SK-MEL-5 (cell line): Measurements from ENCODE around the gene PCYT2. TPM values are rescaled to one million over a fixed set of nuclear protein-coding genes. Genes with fewer than 3 reads are reported as not detected.
"Not testable (repeated sequence)": the region's sequence is repeated elsewhere in the genome, so short reads cannot be mapped to it uniquely, and the experiment has no call there.

Experiments used
- DNase-seq: peaks from one replicate; pipeline ENCODE4 v3.0.0-alpha.2; 2016; ENCODE audit warnings: low read depth, low spot score
- in situ Hi-C: cut with HindIII; loops from 2 replicates; pipeline ENCODE4 v1.10.0; 2016; ENCODE audit warnings: low sequenced_read_pairs, high pct_unique_total_duplicates, low pct_unique_long_range_greater_than_20kb
- polyA plus RNA-seq, 2 experiments: library from polyadenylated mRNA; depleted of rRNA; stranded (reverse); fragments of >200 nt; gene quantifications; 2 replicates each; pipeline ENCODE4 v1.2.3, GENCODE V29; 2015
- total RNA-seq: library from RNA; depleted of rRNA; stranded (reverse); fragments of >200 nt; shearing (Covaris generic); gene quantifications from 2 replicates; pipeline ENCODE4 v1.2.3, GENCODE V29; 2014; rRNA removed

Gene PCYT2
- total RNA-seq: 86.6 and 105 TPM in 2 replicates
- polyA plus RNA-seq (2015; cell fraction: cytosol; rRNA removed): 96.6 and 114 TPM in 2 replicates
- polyA plus RNA-seq (2015; cell fraction: nucleus; rRNA removed): 274 and 320 TPM in 2 replicates

- DNase-seq: peak; percentile 96
- in situ Hi-C loops: no loop called here
Measured at GRCh38 chr17:81911277-81911961, at the start of gene PCYT2. PCYT2 (minus strand) TSS chr17:81911399; CDS start chr17:81911355, 44 bp downstream.

- in situ Hi-C loops: no loop called here
- no peak for DNase-seq
Measured at GRCh38 chr17:81960130-81960958, 49.1 kb upstream of the PCYT2 start.

- in situ Hi-C loops: no loop called here
- peak; percentile 78 for DNase-seq
Measured at GRCh38 chr17:81959362-81960129, 48.3 kb upstream of the PCYT2 start.

GRCh38 chr17:81958633-81959342 is 47.6 kb upstream of the PCYT2 start:
- in situ Hi-C loops: no loop called here
- DNase-seq: no peak

GRCh38 chr17:81957691-81958432 is 46.7 kb upstream of the PCYT2 start:
- no peak for DNase-seq
- in situ Hi-C loops: no loop called here

- in situ Hi-C loops: no loop called here
Measured at GRCh38 chr17:81956607-81957589, 45.7 kb upstream of the PCYT2 start.

GRCh38 chr17:81955756-81956544 is 44.8 kb upstream of the PCYT2 start:
- no peak for DNase-seq
- in situ Hi-C loops: no loop called here

More at GRCh38 chr17:81956607-81957589, 45.7 kb upstream of the PCYT2 start:
- no peak for DNase-seq

GRCh38 chr17:81955058-81955681 is 44.0 kb upstream of the PCYT2 start:
- in situ Hi-C loops: no loop called here
- no peak for DNase-seq

- in situ Hi-C loops: no loop called here
Measured at GRCh38 chr17:81954131-81955057, 43.2 kb upstream of the PCYT2 start.

GRCh38 chr17:81953443-81953842 is 42.2 kb upstream of the PCYT2 start:
- in situ Hi-C loops: not testable (repeated sequence)

More at GRCh38 chr17:81954131-81955057, 43.2 kb upstream of the PCYT2 start:
- no peak for DNase-seq

GRCh38 chr17:81952792-81953228 is 41.6 kb upstream of the PCYT2 start:
- in situ Hi-C loops: no loop called here
- DNase-seq: no peak

More at GRCh38 chr17:81953443-81953842, 42.2 kb upstream of the PCYT2 start:
- peak; percentile 42 for DNase-seq

GRCh38 chr17:81951785-81952684 is 40.8 kb upstream of the PCYT2 start:
- DNase-seq: no peak
- in situ Hi-C loops: no loop called here

GRCh38 chr17:81950501-81950900 is 39.3 kb upstream of the PCYT2 start:
- in situ Hi-C loops: no loop called here
- no peak for DNase-seq
